Epithelial cell of esophagus (primary cell): ENCODE measurements around the gene SHQ1.

Experiments
- DNase-seq: peaks from one replicate; pipeline ENCODE4 v3.0.0; 2010; ENCODE audit warnings: low read depth
- H3K4me3 ChIP-seq: 2 replicates; pipeline ENCODE4 v1.5.1; 2011; ENCODE audit warnings: mild to moderate bottlenecking, low read length, control low read depth
- TF ChIP-seq, protein P1 (sequence below): IDR thresholded peaks from 2 replicates; pipeline ENCODE4 v1.5.1; 2011; ENCODE audit warnings: low read depth, mild to moderate bottlenecking, low read length, control low read depth, inconsistent platforms; ENCODE audit not compliant: insufficient read depth; ENCODE audit errors: missing control alignments

Gene SHQ1

DNA sequence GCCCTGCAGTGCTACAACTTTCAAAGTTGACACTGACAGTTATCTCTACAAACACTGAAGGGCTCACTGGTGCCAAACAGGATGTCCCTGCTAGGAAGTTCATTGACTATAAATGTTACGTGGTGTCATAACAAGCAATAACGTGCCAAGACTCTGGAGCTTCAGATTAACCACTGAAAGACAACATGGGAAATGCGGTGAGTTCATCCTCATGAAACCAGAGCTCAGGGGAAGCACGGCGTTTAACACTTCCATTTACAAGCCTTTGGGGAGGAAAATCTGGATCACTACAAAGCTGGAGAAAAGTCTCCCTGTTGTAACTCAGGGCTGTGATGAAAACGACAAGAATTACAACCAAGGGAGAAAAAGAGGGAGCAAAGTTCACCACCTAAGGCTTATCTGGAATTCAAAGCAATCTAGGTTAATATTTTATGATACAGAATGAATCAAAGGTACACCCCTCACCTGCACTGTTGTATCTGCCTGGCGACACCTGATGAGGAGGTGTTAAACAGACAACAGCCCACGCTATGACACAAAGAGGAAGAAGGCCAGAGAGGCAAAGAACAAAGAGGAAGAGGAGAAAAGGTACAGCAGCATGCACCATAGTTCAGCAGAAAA lies 27.0 kb downstream of the SHQ1 start:
- H3K4me3 ChIP-seq = no peak overlapping the region
- DNase-seq = peak; percentile 29
- TF ChIP-seq, protein P1, sequence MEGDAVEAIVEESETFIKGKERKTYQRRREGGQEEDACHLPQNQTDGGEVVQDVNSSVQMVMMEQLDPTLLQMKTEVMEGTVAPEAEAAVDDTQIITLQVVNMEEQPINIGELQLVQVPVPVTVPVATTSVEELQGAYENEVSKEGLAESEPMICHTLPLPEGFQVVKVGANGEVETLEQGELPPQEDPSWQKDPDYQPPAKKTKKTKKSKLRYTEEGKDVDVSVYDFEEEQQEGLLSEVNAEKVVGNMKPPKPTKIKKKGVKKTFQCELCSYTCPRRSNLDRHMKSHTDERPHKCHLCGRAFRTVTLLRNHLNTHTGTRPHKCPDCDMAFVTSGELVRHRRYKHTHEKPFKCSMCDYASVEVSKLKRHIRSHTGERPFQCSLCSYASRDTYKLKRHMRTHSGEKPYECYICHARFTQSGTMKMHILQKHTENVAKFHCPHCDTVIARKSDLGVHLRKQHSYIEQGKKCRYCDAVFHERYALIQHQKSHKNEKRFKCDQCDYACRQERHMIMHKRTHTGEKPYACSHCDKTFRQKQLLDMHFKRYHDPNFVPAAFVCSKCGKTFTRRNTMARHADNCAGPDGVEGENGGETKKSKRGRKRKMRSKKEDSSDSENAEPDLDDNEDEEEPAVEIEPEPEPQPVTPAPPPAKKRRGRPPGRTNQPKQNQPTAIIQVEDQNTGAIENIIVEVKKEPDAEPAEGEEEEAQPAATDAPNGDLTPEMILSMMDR = no peak

DNA sequence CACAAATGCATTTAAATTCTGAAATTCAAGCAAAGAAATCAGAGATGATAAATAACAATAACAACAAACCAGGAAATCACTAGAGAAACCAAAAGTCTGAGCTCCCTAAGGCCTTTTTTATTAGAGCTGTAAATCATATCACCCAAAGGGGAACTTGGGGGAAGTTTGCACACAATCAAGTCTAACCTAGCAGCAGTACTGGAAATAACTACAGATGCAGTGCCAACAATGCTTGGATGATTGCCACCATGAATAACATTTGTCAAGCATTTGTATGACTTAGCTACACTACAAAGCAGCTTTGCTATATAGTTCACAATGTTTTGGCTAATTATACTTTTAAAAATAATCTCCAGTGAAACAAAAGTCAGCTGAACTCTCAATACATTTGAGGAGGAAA lies 27.8 kb downstream of the SHQ1 start:
- peak; percentile 11 for DNase-seq
- TF ChIP-seq, protein P1 = no peak
- no peak overlapping the region for H3K4me3 ChIP-seq

DNA sequence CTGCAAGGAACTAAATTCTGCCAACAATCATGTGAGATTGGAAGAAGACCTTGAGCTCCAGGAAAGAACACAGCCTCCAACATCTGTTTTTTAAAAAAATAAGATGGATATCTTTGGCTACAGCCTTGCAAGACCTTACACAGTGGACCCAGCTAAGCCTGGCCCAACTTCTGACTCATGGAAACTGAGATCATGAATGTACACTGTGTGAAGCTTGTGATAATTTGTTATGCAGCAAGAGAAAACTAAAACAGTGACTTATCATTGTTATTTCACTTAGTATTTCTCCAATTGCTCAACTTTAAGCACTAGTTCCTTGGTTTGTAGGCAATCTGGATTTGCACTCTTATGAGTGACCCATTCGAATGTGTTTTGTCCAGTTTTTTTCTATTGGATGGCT lies 29.3 kb downstream of the SHQ1 start:
- no peak overlapping the region for H3K4me3 ChIP-seq
- TF ChIP-seq, protein P1 = no peak
- DNase-seq = peak; percentile 39

DNA sequence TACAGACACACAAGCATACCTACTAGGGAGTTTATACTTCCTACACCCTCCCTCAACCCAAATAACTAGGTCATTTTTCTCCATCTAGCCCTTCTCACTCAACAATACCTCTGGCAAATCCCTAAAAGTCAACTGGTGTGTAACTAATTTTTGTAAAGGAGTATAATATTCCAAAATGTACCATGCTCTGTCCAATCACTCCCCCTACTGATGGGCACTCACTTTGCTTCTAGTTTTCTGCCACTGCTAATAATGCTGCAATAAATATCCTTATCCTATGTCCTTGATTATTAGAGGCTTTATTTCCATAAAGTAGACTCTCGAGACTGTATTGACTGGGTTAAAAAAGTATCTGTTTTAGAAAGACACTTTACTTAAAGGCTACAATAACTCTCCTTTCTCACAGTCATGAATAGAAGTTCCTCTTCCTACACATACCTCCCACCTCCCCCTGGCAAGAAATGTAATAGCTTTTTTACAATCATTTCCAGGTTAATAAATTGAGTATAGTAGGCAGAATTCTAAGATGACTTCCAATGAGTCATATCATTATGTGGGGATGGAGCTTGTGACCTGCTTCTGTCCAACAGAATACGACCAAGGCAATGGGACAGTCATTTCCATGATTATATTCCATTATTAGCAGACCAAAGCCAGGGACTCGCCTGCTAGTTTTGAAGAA lies 30.0 kb downstream of the SHQ1 start:
- DNase-seq = peak; percentile 34
- no peak overlapping the region for H3K4me3 ChIP-seq
- TF ChIP-seq, protein P1 = peak; percentile 77

DNA sequence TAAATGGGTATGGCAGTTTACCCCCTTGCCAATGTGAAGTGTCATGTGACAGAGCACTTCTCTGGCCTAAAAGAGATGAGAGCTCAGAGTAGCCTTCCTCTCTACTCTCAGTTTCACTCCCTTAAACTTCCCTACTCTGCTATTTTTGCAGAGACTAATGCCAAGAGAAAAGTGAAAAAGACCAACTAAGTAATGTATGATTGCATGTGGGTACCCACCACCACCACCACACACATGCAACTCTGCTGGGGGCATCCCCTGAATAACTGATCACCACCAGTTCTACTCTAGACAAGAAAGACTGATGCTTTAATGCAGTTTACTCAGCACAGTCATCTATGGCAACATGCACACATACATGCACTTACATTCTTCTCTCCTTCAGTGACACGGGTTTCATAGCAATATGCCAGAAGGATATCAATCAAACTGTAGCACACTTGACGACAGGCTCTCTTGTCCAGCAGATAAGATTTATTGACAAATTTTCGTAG lies 31.3 kb downstream of the SHQ1 start:
- TF ChIP-seq, protein P1 = no peak
- DNase-seq = no peak
- H3K4me3 ChIP-seq = no peak overlapping the region

DNA sequence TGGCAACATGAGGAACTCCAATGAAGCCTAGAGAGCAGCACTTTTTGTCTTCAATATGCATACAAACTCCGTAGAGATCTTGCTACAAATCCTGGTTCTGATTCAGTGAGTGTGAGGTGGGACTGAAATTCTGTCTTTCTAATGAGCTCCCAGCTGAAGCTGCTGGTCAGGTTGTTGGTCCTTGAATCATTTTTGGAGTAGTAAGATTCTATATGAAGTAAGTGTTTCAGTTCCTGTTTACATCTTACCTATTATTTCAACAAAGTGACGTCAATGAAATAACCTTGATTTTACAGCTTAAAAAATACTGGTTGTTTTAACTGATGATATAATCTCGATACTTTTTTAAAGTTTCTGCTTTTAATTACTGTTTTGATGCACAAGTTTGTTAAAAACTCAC lies 33.9 kb downstream of the SHQ1 start:
- H3K4me3 ChIP-seq = no peak overlapping the region
- TF ChIP-seq, protein P1 = no peak
- no peak for DNase-seq

DNA sequence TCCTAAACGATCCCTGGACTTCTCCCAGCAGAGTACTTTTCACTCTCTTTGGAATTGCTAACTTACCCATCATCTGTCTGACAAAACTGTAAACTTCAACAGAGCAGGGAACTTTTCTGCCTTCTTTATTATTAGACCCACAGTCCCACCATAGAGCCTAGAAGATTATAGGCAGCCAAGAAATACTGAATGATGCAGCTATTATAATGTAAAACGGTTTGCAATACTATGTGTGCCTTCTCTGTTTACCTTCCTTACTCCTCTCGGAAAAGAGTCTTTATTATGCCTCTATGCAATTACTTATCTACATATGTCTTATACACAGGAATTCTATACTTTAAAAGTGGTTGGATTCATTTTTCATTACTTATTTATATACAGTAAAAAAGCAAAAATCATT lies 36.0 kb downstream of the SHQ1 start:
- no peak for DNase-seq
- TF ChIP-seq, protein P1 = no peak
- H3K4me3 ChIP-seq = no peak overlapping the region
